ENCODE measurements around the gene SLAMF6.
"Not testable (repeated sequence)": the region's sequence is repeated elsewhere in the genome, so short reads cannot be mapped to it uniquely, and the experiment has no call there.

The SLAMF6 gene

GRCh38 chr1:160517519-160517918 is 5.5 kb downstream of the SLAMF6 start:
- in situ Hi-C loops (cut with MboI; ENCODE audit: low sequenced_read_pairs) = not testable (repeated sequence)

GRCh38 chr1:160515908-160516307 is 7.1 kb downstream of the SLAMF6 start:
- in situ Hi-C loops (cut with MboI; ENCODE audit: low sequenced_read_pairs) = not testable (repeated sequence)

- in situ Hi-C loops (cut with MboI; ENCODE audit: low sequenced_read_pairs) = no loop called here
Measured at GRCh38 chr1:160504651-160505050, 18.4 kb downstream of the SLAMF6 start.

GRCh38 chr1:160503087-160503486 is 20.0 kb downstream of the SLAMF6 start:
- in situ Hi-C loops (cut with MboI; ENCODE audit: low sequenced_read_pairs) = no loop called here

GRCh38 chr1:160500321-160500990 is 22.6 kb downstream of the SLAMF6 start:
- in situ Hi-C loops (cut with MboI; ENCODE audit: low sequenced_read_pairs) = no loop called here

GRCh38 chr1:160499631-160500030 is 23.4 kb downstream of the SLAMF6 start:
- in situ Hi-C loops (cut with MboI; ENCODE audit: low sequenced_read_pairs) = no loop called here

- in situ Hi-C loops (cut with MboI; ENCODE audit: low sequenced_read_pairs) = not testable (repeated sequence)
Measured at GRCh38 chr1:160498301-160499065, 24.6 kb downstream of the SLAMF6 start.

GRCh38 chr1:160496334-160496733 is 26.7 kb downstream of the SLAMF6 start:
- in situ Hi-C loops (cut with MboI; ENCODE audit: low sequenced_read_pairs) = no loop called here

GRCh38 chr1:160494620-160495019 is 28.4 kb downstream of the SLAMF6 start:
- in situ Hi-C loops (cut with MboI; ENCODE audit: low sequenced_read_pairs) = no loop called here

GRCh38 chr1:160492617-160493016 is 30.4 kb downstream of the SLAMF6 start:
- in situ Hi-C loops (cut with MboI; ENCODE audit: low sequenced_read_pairs) = no loop called here

- in situ Hi-C loops (cut with MboI; ENCODE audit: low sequenced_read_pairs) = no loop called here
Measured at GRCh38 chr1:160491981-160492380, 31.1 kb downstream of the SLAMF6 start.

GRCh38 chr1:160491017-160491416 is 32.0 kb downstream of the SLAMF6 start:
- in situ Hi-C loops (cut with MboI; ENCODE audit: low sequenced_read_pairs) = no loop called here

GRCh38 chr1:160489513-160490261 is 33.4 kb downstream of the SLAMF6 start:
- in situ Hi-C loops (cut with MboI; ENCODE audit: low sequenced_read_pairs) = no loop called here

GRCh38 chr1:160488347-160489058 is 34.6 kb downstream of the SLAMF6 start:
- in situ Hi-C loops (cut with MboI; ENCODE audit: low sequenced_read_pairs) = no loop called here

GRCh38 chr1:160486453-160486852 is 36.6 kb downstream of the SLAMF6 start:
- in situ Hi-C loops (cut with MboI; ENCODE audit: low sequenced_read_pairs) = no loop called here

GRCh38 chr1:160483505-160484185 is 39.4 kb downstream of the SLAMF6 start:
- in situ Hi-C loops (cut with MboI; ENCODE audit: low sequenced_read_pairs) = no loop called here

GRCh38 chr1:160481979-160482596 is 41.0 kb downstream of the SLAMF6 start:
- in situ Hi-C loops (cut with MboI; ENCODE audit: low sequenced_read_pairs) = no loop called here

GRCh38 chr1:160480781-160481180 is 42.3 kb downstream of the SLAMF6 start:
- in situ Hi-C loops (cut with MboI; ENCODE audit: low sequenced_read_pairs) = not testable (repeated sequence)

- in situ Hi-C loops (cut with MboI; ENCODE audit: low sequenced_read_pairs) = not testable (repeated sequence)
Measured at GRCh38 chr1:160479091-160479490, 44.0 kb downstream of the SLAMF6 start.
